ENCODE data around the gene GHR.

Gene GHR

GRCh38 chr5:42745426-42745825, 322.2 kb downstream of the GHR start:
- DNase-seq: peak; percentile 32

DNA sequence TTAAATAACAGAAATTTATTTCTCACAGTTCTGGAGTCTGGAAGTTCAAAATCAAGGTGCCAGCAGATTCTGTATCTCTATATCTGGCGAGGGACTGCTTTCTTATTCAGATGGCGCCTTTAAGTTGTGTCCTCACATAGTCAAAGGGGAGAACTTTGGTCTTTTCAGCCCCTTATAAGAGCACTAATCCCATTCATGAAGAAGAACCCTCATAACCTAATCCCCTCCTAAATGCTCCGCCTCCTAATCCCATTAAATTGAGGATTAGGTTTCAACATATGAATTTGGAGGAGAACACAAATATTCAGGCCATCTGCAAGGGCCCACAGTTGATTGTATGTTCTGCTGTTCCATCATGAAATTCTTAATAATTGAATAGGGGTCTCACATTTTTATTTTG, 322.6 kb downstream of the GHR start:
- no peak for DNase-seq

DNA sequence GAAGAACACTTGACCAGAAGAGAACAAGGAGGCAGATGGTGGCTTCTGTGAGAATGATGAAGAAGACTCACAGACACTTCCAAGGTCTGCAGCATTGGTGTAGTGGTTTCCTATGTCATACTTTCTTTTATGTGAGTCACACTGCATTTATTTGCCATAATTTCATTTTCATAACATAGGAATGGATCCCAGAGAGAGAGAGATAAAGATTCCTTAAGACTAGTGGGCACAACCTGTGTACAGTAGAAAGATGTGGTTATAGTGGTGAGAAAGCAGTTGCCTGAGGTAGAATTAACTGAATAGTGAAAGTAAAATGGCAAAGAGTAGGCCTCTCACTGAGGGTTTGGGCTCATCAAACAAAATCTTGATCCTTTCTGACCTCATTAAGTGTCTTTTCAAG, 325.8 kb downstream of the GHR start:
- no peak for DNase-seq

- DNase-seq: no peak
Observed at GRCh38 chr5:42750507-42750906, 327.3 kb downstream of the GHR start.

GRCh38 chr5:42751044-42751443, 327.8 kb downstream of the GHR start:
- no peak for DNase-seq

GRCh38 chr5:42753099-42753498, 329.9 kb downstream of the GHR start:
- DNase-seq: no peak

DNA sequence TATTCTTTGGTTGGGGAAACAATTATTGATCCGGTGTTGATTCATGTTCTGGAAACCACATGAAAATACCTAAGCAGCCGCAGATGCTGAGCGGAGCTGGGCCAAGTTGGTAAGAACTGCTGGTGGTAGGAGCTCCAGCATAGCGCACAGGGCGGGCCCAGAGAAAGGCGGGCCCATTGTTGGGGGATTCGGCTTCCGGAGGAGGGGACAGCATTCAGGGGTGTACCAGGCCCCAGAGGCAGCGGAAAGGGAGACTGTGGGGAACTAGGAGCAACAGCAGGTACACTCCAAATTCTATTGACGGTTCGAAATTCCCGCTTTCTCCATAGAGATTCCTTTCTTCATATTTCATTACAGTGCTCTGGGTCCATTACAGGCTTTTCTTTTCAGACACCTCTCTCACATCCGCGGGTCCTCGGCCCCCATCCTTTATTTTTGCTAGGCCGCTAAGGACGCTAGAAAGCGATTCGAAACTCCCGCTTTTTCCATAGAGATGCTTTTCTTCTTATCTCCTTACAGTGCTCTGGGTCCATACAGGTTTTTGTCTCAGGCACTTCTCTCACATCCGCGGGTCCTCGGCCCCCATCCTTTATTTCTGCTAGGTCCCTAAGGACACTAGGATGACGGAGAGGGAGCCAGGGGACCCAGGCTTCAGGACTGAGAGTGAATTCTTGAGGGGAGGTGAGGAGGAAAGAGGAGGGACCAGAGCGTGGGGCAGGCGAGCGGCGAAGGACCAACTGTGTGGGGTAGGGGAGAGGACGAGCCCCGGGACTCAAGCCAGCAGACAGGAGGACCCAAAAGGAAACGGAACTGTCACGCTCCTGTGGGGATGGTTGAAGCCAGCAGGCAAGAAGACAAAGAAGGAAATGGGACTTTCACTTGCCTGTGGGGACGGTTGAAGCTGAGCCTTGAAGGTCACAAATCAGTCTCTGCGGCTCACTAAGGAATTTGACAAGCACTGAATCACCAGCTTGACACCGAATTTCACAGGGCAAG, 333.7 kb downstream of the GHR start, which contains the start of gene CCDC152:
CCDC152 (plus strand) TSS at position 213 of the 996 bp plus-strand sequence. CDS start 2,304 bp downstream, outside the sequence.
- DNase-seq: no peak

DNA sequence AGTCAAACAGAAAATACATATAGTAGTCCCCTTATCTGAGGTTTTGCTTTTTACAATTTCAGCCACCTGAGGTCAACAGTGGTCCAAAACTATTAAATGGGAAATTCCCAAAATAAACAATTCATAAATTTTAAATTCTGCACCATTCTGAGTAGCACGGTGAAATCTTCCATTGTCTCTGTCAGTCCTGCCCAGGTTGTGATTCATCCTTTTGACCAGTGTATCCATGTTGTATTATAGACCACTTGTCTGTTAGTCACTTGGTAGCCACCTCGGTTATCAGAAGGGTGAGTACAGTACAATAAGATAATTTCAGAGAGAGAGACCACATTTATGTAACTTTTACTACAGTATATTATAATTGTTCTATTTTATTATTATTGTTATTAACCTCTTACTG, 336.2 kb downstream of the GHR start:
- DNase-seq: no peak

- DNase-seq: no peak
Observed at GRCh38 chr5:42760426-42760825, 337.2 kb downstream of the GHR start.

DNA sequence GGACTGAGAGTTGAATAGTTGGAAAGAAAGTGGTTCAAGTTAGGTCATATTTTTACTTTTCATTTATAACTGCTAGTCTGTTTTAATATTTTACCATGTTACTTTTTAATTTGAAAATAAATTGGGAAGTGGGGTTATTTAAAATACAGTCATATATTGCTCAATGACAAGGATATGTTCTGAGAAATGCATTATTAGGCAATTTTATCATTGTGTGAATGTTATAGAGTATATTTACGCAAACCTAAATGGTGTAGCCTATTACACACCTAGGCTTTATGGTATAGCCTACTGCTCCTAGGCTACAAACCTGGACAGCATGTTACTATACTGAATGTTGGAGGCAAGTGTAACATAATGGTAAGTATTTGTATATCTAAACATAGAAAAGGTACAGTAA, 338.6 kb downstream of the GHR start:
- DNase-seq: no peak

GRCh38 chr5:42767491-42768105, 344.4 kb downstream of the GHR start:
- peak; percentile 67 for DNase-seq

DNA sequence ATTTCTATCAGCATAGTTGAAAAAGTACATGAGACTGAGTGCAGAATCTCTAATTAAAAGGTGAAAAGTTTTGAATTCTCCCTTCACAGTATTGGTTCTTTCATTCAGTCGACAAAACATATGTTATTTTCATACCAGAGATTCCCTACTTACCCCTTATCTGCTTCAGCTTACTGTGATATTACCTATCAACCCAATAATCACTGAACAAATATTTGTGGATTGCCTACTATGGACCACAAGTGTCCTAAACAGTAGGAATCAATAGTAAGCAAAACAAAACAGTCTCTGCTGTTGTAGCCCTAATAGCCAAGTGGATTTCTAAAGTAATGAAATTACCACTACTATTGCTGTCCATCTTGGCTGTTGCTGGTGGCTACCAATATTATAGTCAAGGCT, 344.9 kb downstream of the GHR start:
- DNase-seq: no peak

- no peak for DNase-seq
Observed at GRCh38 chr5:42770003-42770402, 346.8 kb downstream of the GHR start.
